AG08396 (cell line): ENCODE results near the gene FAN1.
"Not testable (repeated sequence)": the region's sequence is repeated elsewhere in the genome, so short reads cannot be mapped to it uniquely, and the experiment has no call there.

Source experiments
- DNase-seq: peaks from one replicate; pipeline ENCODE4 v3.0.0; 2012; ENCODE audit warnings: low spot score, mixed read lengths

FAN1 gene

DNA sequence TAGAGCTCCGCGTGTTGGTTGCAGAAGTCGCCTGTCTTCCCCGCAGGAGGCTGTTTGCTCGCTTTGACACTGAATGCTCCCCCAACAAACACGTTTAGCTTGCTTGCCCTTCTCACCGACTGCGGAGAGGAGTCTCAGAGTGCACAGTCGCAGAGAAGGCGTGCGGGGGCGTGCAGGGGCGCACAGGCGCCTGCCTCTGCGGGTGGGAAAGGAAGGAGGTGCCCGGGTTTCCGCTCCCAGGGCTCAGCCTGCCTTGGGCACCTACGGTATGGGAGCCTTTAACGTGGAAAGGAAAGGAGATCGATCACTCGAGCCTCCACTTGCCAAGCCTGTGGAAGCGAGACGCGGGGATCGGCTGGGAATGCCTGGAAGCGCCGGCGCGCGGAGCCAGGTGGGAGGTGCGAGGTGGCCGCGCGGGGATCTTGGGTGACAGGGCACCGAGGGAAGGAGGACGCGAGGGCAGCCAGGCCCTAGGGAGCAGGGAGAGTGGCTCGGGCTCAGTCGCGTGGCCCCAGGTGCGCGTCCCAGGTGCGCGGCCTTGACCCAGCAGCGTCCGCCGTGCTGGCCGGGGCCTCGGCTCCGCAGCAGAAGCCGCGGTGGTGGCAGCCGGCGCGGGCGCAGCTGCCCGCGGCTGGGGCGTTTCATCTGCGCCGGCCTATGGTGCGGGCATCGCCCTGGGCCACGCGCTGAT is at the start of gene FAN1:
TSS of gene FAN1 (plus strand) at position 419 of the 691 bp plus-strand sequence. CDS start 749 bp downstream, outside the sequence.
- DNase-seq: peak; percentile 92

DNA sequence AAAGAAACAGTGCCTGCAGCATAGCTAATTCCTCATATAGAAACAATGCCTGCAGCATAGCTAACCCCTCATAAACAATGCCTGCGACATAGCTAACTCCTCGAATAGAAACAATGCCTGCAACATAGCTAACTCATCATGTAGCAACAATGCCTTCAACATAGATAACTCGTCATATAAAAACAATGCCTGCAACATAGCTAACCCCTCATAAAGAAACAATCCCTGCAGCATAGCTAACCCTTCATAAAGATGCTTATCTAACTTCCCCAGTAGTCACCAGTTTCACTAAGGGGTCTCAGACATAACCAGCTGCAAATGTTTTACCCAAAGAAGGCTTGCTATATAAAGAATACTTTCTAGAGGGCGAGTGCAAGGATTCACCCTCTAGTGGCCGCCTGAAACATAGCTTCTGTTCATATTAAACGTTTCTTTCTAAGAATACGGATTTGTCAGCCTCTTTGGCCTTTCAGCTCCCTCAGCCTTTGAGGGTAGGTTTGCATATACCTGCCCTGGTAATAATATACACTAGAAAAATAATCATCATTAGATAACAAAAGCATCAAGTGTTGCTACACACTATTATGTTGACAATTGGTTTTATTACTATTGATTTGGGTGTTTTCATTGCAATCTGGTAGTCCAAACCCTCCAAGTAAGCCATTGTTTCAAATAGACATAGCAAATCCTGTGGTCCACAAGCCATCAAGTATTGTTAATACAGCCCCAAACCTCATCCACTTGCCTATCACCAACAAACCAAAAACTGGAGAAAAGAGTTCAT is 44.4 kb upstream of the FAN1 start:
- peak; percentile 29 for DNase-seq

DNA sequence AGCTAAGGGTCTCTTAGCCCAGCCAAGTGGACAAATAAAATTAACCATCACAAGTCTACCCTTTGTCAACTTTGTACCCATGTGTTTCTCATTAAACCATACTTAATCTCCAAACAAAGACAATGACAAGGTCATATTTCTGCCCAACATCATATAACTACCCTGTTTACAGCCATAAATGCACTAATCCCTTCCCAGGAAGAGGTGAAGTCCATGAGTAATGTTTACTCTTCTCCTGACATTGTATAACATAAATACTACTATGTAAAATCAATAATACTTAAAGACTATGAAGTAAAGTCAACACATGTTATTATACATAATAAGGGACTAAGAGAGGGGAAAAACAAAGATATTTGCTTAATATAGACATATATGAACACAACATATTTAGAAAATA is 38.5 kb upstream of the FAN1 start:
- no peak for DNase-seq

DNA sequence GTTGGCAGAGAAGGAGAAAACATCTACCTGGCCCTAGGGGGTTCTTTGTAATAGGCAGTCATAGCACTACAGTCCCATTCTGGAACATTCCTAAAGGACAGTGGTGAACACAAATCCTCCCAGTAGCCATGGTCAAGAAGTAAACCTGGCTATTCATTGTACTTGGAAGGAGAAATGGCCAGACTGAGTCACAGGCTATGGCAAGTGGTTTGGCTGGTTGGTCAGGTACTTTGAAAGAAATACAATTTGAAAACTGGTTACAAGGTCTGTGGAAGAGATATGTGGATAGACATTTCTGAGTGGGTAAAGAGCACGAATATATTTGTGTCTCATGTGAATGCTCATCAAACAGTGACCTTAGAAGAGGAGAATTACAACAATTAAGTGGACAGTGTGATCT is 33.0 kb upstream of the FAN1 start:
- DNase-seq: no peak

DNA sequence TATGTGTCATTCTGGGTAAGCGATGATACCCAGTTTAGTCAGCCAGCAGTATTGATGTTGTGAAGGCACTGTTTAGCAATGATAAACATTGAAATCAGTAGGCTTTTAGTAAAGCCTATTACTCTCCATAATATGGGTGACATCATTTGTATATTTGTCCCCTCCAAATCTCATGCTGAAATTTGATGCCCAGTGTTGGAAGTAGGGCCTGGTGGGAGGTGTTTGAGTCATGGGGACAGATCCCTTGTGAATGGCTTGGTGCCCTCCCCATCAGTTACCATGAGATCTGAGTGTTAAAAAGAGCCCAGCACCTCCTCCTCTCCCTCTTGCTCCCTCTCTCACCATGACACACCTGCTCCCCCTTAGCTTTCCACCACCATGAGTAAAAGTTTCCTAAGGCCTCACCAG is 31.4 kb upstream of the FAN1 start:
- peak; percentile 17 for DNase-seq

DNA sequence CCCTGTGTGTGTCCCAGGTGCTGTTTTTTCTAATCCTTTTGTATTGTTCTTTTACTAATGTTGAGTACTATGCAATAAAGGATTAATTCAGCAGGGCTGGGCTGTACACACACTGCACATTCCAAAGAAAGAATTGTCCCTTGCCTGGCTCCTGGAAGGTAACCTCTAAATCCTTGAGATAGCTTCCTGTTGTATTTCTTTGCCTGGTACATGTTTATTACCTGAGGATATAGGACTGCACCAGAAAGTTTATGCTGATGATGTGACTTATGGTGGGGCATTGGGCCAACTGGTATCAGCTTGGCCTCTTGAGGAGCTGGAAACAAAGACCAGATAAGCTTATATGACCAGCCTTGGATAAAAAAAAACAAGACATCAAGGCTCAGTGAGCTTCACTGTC is 26.6 kb upstream of the FAN1 start:
- no peak for DNase-seq

DNA sequence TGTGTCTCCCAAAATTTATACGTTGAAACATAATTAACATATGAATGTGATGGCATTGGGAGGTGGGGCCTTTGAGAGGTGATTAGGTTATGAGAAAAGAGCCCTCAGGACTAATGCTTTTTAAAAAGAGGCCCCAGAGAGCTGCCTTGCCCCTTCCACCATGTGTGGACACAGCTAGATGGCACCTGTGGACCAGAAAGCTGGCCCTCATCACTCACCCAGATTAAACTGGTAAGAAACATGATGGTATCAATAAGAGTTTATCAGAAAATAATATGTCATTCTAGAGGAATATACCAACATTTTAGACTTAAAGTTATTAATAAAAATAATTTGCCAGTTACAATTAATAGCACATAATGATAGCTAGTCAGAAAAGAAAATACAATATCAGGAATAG is 25.2 kb upstream of the FAN1 start:
- DNase-seq: no peak

DNA sequence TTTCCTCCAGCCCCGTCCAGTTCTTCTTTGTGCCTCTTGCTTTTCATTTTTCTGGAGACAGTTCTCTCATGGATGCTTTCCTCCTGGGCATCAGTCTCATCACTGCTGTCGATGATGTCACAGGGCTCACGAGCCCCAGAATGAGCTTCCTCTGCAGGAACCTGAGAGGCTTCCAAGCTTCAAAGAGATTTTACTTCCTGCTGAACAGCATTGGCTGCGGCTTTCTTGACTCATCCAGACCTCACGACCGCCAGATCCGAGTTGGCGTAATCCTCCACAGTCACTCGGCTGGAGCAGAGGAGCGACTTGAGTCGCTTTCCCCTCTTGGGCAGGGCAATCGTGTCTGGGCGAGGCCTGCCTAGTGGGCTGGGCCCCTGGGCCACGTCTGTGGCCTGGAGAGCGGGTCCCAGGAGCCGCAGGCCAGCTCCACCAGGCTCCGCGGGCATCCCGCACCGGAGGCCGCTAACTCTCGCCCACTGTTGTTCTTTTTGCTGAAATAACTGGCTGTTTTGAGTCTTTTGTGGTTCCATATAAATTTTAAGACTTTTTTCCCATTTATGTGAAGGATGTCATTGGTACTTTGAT is 20.8 kb upstream of the FAN1 start:
- no peak for DNase-seq

DNA sequence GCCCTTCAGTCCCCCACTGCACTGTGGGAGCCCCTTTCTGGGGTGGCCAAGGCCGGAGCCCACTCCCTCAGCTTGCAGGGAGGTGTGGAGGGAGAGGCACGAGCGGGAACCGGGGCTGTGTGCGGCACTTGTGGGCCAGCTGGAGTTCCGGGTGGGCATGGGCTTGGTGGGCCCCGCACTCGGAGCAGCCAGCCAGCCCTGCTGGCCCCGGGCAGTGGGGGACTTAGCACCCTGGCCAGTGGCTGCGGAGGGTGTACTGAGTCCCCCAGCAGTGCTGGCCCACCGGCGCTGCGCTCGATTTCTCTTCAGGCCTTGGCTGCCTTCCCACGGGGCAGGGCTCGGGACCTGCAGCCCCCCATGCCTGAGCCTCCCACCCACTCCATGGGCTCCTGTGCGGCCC is 20.0 kb upstream of the FAN1 start:
- not testable (repeated sequence) for DNase-seq

DNA sequence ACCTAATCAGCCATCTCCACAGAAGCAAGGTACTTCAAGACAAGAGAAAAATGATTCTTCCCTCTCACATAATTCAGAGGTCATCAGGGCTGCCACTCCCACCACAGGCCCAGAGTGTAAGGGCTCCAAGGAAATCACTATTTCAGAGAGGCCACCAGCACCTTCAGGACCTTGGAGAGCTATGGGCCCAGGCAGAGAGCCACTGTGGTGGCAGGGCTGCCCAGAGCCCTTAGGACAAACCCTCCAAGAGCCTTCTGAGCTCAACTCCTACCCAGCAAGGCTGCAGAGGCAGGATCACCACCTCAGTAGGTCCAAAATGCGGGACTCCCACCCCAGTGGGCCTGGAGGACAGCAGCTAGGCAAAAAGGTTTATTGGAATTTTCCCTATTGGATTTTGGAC is 17.9 kb upstream of the FAN1 start:
- DNase-seq: peak; percentile 53

DNA sequence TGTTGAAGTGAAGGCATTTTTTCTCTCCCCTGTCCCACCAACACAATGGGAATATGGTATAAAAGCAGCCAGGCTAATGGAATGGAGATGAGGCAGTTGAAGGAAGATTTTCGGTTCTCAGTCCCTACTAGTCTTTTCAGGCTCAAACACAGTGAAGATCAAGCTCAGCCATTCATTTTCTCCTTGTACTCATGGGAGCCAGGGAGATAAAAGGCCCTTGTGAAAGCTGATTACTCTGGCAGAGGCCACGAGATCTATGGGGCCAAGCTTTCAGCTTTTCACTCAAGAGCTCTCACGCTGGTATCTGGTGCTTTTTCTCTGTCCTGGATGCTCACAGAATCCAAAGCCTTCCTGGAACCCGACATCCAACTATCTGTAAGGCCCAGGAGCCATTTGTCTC is 14.5 kb upstream of the FAN1 start:
- DNase-seq: no peak

DNA sequence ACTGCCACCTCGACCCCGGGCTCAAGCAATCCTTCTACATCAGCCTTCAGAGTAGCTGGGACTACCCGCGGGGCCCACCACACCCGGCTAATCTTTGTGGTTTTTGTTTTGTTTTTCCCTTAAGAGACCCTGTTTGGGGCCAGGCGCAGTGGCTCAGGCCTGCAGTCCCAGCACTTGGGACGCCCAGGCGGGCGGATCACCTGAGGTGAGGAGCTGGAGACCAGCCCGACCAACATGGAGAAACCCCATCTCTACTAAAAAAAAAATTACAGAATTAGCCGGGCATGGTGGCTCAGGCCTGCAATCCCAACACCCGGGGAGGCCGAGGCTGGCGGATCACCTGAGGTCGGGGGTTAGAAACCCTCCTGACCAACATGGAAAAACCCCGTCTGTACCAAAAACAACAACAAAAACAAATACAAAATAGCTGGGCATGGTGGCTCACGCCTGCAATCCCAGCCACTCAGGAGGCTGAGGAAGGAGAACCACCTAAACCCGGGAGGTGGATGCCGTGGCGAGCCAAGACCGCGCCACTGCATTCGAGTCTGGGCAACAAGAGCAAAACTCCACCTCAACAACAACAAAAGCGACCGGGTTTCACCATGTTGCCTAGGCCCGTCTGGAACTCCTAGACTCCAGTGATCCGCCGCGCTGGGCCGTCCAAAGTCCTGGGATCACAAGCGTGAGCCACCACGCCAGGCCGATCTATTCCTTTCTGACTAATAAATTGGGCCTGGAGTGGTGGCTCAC is 8.1 kb upstream of the FAN1 start:
- no peak for DNase-seq

DNA sequence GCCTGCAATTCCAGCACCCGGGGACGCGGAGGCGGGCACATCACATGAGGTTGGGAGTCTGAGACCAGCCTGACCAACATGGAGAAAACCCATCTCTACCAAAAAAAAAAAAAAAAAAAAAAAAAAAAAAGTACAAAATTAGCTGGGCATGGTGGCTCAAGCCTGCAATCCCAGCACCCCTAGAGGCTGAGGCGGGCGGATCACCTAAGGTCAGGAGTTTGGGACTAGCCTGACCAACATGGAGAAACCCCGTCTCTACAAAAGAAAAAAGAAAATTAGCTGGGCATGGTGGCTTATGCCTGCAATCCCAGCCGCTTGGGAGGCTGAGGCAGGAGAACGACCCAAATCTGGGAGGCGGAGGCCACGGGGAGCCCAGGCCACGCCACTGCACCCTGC is 7.5 kb upstream of the FAN1 start:
- no peak for DNase-seq

DNA sequence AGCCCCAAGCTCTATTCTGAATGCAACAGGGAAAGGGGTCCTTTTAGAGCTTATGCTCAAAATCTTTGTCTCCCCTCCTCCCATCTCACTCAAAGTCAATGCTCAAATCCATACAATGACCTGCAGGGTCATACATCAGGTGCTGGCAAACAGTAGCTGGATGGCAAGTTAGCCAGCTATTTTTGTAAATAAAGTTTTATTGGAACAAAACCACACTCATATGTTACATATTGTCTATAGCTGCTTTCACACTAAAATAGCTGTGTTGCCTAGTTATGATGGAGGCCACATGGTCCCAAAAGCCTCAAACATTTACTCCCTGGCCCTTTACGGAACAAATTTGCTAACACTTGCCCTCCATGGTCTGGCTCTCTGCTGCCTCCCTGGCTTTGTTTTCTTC is 1.8 kb upstream of the FAN1 start:
- no peak for DNase-seq

DNA sequence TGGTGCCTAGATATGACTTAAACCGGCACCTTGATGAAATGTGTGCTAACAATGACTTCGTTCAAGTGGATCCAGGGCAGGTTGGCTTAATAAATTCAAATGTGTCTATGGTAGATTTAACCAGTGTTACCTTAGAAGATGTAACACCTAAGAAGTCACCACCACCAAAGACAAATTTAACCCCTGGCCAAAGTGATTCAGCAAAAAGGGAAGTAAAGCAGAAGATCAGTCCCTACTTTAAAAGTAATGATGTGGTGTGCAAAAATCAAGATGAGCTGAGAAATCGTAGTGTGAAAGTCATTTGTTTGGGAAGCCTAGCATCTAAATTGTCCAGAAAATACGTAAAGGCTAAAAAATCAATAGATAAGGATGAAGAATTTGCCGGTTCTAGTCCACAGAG is 1.1 kb downstream of the FAN1 start:
- no peak for DNase-seq

DNA sequence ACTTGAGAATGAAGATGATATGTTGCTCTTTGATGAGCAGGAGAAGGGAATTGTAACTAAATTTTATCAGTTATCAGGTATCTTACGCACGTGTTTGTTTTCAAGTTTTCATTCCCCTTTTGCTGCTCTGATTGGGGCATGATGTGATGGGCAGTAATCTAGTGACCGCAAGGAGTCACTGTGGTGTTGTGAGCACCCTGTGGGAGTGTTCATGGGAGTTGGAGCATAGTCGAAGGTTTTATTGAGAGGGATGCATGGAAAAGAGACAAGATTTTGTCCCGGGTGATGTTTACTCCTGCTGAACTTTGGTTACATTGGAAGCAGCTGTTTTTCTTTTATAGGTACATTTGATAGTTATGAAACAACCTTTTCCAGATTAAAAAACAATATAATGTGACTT is 2.1 kb downstream of the FAN1 start:
- no peak for DNase-seq

DNA sequence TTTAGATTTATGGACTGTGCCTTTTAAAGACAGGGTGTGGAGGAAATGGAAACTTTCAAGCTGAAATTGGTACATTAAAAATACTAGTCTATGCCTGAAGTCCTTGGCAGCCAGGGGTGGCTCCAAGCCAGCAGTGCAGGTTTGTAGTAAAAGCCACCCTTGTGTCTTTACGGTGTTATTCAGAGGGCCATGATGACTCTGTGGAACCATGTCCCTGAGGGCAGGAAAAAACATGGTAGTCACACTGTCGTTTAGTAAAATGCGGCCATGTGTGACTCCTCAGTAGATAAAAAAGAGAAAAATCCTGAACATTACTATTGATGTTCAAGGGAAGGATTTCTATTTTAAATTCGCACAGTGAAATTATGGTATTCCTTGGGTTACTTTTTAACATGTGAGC is 2.7 kb downstream of the FAN1 start:
- no peak for DNase-seq

DNA sequence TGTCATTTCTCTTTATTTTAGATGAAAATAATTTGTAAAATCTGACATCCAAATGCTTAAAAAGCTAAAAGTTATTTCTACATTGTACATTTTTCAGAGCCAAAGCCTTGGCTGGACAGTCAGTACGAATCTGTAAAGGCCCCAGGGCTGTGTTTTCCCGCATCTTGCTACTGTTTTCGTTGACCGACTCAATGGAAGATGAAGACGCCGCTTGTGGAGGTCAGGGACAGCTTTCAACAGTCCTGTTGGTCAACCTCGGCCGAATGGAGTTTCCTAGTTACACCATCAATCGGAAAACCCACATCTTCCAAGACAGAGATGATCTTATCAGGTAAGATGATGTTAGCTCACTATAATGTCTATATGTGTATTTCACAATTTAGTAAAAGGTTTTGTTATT is 10.0 kb downstream of the FAN1 start:
- DNase-seq: no peak

DNA sequence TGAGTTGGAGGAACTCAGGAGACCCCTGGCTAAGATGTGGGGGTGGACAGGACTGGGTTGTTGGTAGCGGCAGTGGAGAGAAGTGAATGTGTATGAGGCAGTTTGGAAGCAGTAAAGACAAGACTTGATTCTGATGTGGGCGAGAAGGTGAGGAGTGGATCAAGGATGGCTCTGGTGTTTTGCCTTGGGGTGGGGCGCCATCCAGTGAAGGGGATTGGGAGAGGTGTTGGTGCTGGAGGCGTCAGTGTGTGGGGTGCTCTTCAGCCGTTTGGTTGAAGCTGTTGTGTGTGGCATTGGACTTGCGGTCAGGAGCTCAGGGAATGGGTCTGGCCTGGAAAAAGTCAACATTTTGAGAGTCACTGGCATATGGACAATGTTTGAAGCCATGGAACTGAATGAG is 13.3 kb downstream of the FAN1 start:
- DNase-seq: no peak

DNA sequence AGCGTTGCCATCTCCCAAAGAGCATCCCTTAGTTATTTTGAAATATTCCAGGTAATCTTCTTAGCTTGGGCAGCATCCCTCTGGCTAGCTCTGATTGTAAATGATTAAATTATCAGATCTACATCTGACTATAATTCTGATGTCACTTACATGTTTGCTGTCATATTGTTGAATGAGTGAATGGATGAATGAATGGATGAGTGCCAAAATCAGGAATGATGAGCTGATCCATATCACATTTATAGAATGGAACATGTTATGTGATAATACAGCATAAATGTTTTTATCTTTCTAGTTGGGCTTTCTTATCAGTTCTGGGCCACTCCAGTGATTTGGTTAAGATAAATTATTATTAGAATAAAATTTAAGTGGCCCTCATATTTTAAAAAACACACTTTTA is 14.0 kb downstream of the FAN1 start:
- no peak for DNase-seq

DNA sequence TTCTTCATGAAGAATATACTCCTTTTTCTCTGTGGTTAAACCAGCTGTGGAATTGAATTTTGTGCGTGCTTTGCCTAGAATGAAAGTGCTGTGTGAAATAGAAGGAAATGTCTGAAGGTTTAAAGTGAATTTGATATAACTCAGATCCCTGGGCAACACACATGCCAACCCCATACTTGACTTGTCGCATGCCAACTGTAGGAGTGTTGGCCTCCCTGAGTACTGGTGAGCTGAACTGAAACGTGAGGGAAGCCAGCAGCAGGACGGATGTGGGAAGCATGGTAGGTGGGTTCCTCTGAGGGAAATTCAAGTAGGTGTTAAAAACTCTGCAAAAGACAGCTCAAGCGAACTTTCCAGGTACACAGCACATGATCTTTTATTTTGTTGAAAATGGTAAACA is 14.7 kb downstream of the FAN1 start:
- DNase-seq: no peak

DNA sequence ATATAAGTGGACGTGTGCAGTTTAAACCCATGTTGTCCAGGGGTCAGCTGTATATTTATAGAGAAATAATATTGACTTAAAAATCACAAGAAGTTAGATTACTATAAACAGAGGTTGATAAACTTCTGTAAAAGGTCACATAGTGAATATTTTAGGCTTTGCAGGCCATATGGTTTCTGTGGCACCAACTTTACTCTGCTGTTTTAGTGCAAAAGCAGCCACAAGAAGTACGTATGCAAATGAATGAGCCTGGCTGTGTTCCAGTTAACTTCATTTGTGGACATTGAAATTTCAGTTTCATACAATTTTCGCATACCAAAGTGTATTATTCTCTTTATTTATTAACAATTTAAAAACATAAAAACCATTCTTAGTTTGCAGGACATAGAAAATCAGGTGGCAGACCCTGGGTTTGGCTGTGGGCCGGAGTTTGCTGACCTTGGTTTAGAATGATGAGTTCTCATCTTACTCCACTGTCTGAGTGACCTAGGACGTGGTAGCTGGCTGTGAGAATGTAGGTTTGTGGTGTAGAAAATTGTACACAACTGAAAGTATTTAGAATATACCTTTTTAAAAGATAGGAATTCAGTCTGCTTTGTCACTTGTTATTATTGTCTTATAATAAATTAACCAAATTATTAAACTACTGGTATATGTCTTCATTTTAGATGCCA is 16.3 kb downstream of the FAN1 start:
- DNase-seq: no peak
